K562 (cell line): ENCODE results near the gene HTR5A. TPM values are rescaled to one million over a fixed set of nuclear protein-coding genes. Genes with fewer than 3 reads are reported as not detected.
A peak's percentile ranks its signal among the peaks of the same experiment; 100 is the strongest.

ENCODE experiments used
- DLX4 ChIP-seq: fragments of 250-450 bp; sonication (Bioruptor Pico); IDR thresholded peaks from 2 replicates; pipeline ENCODE4 v1.6.1; 2021; ENCODE audit warnings: mild to moderate bottlenecking
- ELK3 ChIP-seq: fragments of 450-650 bp; formaldehyde crosslinking; IDR thresholded peaks from 2 replicates; pipeline ENCODE4 v1.4.0; 2020; ENCODE audit warnings: mild to moderate bottlenecking
- GABPB2 ChIP-seq: fragments of 250-450 bp; sonication (Bioruptor Pico); conservative IDR thresholded peaks from 2 replicates; pipeline ENCODE4 v1.5.1; 2021; ENCODE audit warnings: mild to moderate bottlenecking
- HDAC8 ChIP-seq: fragments of 450-650 bp; IDR thresholded peaks from 2 replicates; pipeline ENCODE4 v1.6.1; 2016; ENCODE audit warnings: mild to moderate bottlenecking, missing genetic modification characterization, moderate library complexity, missing compliant biosample characterization
- HOMEZ ChIP-seq: fragments of 250-450 bp; sonication (Bioruptor Pico); IDR thresholded peaks from 2 replicates; pipeline ENCODE4 v1.4.0; 2020; ENCODE audit warnings: mild to moderate bottlenecking, moderate library complexity
- PHB ChIP-seq: fragments of 250-450 bp; sonication (Bioruptor Pico); IDR thresholded peaks from 2 replicates; pipeline ENCODE4 v1.5.0; 2021
- SMARCB1 ChIP-seq: IDR thresholded peaks from 2 replicates; pipeline ENCODE4 v1.6.1; 2011; ENCODE audit warnings: improper control_type of control experiment, low read depth; ENCODE audit not compliant: insufficient read length
- SMC3 ChIP-seq: conservative IDR thresholded peaks from 2 replicates; pipeline ENCODE4 v1.6.1; 2011; ENCODE audit warnings: low read depth, low read length, improper control_type of control experiment; ENCODE audit not compliant: insufficient read depth
- ZKSCAN8 ChIP-seq: fragments of 200-800 bp; sonication (Bioruptor generic); IDR thresholded peaks from 2 replicates; pipeline ENCODE4 v1.6.1; 2016; ENCODE audit warnings: missing genetic modification characterization, missing compliant biosample characterization
- ZNF318 ChIP-seq, 2 experiments: fragments of 450-650 bp; IDR thresholded peaks; 2 replicates each; pipeline ENCODE4 v1.6.1; 2016; ENCODE audit warnings: mild to moderate bottlenecking in 2 of 2, borderline replicate concordance in 1 of 2, low read depth in 1 of 2, moderate library complexity in 1 of 2
- ZNF324 ChIP-seq: fragments of 250-450 bp; sonication (Bioruptor Pico); IDR thresholded peaks from 2 replicates; pipeline ENCODE4 v1.4.0; 2020; ENCODE audit warnings: mild to moderate bottlenecking
- ZNF395 ChIP-seq: fragments of 200-800 bp; sonication (Bioruptor generic); IDR thresholded peaks from 2 replicates; pipeline ENCODE4 v1.6.1; 2017; ENCODE audit warnings: missing genetic modification characterization, missing compliant biosample characterization
- ZNF561 ChIP-seq: fragments of 450-650 bp; formaldehyde crosslinking; conservative IDR thresholded peaks from 2 replicates; pipeline ENCODE4 v1.4.0; 2020; ENCODE audit warnings: mild to moderate bottlenecking, moderate library complexity
- polyA plus RNA-seq, 8 experiments: library from polyadenylated mRNA; depleted of rRNA in 4 of 8; stranded (reverse) in 5 of 8; unstranded in 3 of 8; fragments of >200 nt; fragmentation: Nextera tagmentation in 2 of 8; fragmentation: Illumina TruSeq in 1 of 8; extraction: Ambion mirVana in 2 of 8; extraction: Trizol in 1 of 8; gene quantifications; 2 replicates each; pipeline versions ENCODE4 v1.2.1 to v1.2.3, GENCODE V29; 2011 to 2014; ENCODE audit warnings: inconsistent platforms in 1 of 8, missing spikeins in 1 of 8
- total RNA-seq, 7 experiments: library from RNA; depleted of rRNA in 6 of 7; stranded (reverse); fragments of >200 nt in 6 of 7; fragmentation: Illumina TruSeq in 2 of 7; extraction: Trizol in 2 of 7; gene quantifications; 2 replicates each; pipeline versions ENCODE4 v1.2.1 to v1.2.3, GENCODE V29; 2011 to 2021; ENCODE audit warnings: low replicate concordance in 1 of 7

Gene HTR5A
- total and polyA plus RNA-seq, 9 of the 15 experiments (the other 6 are each of a cell fraction or from before 2014, with no cell fraction given) = 0.06 TPM; not detected in 8

GRCh38 chr7:155069992-155070751 lies at the start of gene HTR5A (continued):
- TF ChIP-seq ELK3 (CRISPR knock-in tag) (no peak), HDAC8 (tag) (peak; percentile 94), SMARCB1 (peak; percentile 80), SMC3 (peak; percentile 36), ZKSCAN8 (CRISPR knock-in tag) (peak; percentile 84; the same call in 1 of the 2 replicates), ZNF395 (peak; percentile 99), ZNF324 (CRISPR knock-in tag) (peak; percentile 58; the same call in 1 of the 2 replicates), ZNF561 (CRISPR knock-in tag) (no peak), HOMEZ (CRISPR knock-in tag) (peak; percentile 94), GABPB2 (CRISPR knock-in tag) (no peak), ZNF318 (IDR thresholded peaks at IDR 0.05; ENCODE audit: borderline replicate concordance in 1 of 2, low read depth in 1 of 2) (no peak), DLX4 (CRISPR knock-in tag) (no peak), PHB (CRISPR knock-in tag) (no peak)
